GM12864 (cell line): ENCODE results near the gene SEC62.
A peak's percentile ranks its signal among the peaks of the same experiment; 100 is the strongest.

Experiments used
- DNase-seq: peaks from one replicate; pipeline ENCODE4 v3.0.0-alpha.2; 2011; ENCODE audit warnings: low read depth
- H3K4me3 ChIP-seq: 2 replicates; pipeline ENCODE4 v1.5.1; 2011; ENCODE audit warnings: mild to moderate bottlenecking, low read depth, low read length, control low read depth
- CTCF ChIP-seq: IDR thresholded peaks from 2 replicates; pipeline ENCODE4 v1.5.1; 2011; ENCODE audit warnings: low read depth, mild to moderate bottlenecking, moderate library complexity, low read length, control low read depth, inconsistent platforms; ENCODE audit errors: missing control alignments

SEC62 gene

GRCh38 chr3:170044271-170044670, 77.7 kb downstream of the SEC62 start:
- no peak for TF ChIP-seq CTCF
- DNase-seq = no peak
- H3K4me3 ChIP-seq = peak overlapping the region; percentile 41

DNA sequence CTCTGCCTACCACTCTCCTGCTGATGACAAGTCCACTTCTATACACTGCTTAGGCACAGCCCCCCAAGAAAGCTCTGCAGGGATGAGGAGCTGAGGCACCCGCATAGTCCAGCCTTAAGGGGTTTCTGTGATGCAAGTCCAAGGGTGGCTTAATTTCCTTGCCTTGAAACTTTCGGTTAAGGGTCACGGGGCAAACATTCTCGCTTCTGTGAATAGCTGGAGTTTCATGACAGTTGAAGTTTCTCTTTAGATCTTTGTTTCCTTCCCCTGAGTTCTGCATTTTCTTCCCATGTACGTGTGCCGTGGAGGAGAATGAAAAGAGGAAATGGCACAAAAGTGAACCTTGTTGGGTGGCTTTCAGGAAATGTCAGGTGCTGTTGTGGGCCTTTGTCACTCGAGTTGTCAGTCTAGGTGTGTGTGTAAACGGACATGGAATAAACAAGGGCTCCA, 78.2 kb downstream of the SEC62 start:
- TF ChIP-seq CTCF = no peak
- peak overlapping the region; percentile 41 for H3K4me3 ChIP-seq
- DNase-seq = peak; percentile 97

DNA sequence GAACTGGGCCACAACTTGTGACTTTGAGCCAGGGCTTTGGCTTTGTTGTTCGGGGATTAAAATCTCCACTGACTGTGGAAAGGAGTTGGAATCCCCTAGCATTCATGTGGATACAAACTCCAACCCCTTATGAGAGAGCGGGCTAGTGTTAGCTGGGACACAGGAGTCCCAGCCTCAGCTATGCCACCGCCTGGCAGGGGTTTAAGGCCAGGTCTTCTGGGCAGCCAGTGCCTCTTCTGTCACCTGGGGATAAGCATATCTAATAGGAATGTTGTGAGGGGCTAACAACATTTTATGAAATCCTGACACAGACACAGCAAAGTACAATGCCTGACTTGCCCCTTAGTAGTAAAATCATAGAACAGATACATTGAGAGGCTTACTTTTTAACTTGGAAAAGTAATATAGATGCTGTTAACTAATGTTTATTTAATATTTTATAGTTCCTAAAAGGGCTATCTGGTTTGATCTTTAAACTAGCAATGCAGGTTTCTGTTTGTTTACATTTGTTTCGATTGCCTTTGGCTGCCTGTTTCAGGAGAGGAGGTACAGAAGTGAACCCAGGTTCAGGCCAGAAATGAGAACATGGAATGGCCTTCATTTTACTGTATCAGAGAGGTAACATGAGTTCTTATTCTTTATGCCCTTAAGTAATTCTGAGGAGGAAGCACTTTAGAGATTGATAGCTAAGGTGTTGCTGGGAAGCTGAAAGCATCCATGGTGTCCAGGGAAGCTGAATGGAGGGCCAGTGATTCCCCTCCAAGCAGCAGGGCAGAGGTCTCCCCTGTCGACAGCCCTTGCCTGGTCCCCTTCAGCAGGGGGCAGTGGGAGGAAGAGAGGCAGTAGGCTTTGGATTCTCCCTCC, 79.9 kb downstream of the SEC62 start:
- no peak for TF ChIP-seq CTCF
- H3K4me3 ChIP-seq = peak overlapping the region; percentile 46
- DNase-seq = no peak

DNA sequence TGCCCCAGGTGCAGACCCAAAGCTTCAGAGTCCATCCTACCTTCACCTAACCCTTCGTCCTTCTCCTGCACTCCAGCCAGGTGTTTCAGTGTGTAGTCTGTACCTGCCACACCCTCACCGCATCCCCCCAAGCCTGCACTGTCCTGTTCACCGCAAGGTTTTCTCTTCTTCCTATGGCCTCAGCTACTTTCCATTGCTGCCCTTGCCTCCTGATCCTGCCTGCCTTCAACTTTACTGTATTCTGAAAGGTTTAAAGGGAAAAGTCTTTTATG, 80.5 kb downstream of the SEC62 start:
- peak overlapping the region; percentile 45 for H3K4me3 ChIP-seq
- no peak for TF ChIP-seq CTCF
- DNase-seq = no peak
